Uterus (tissue), 4 donors: Measurements from ENCODE around the gene CAMTA1. TPM values are rescaled to one million over a fixed set of nuclear protein-coding genes. Genes with fewer than 3 reads are reported as not detected.
"Not testable (repeated sequence)": the region's sequence is repeated elsewhere in the genome, so short reads cannot be mapped to it uniquely, and the experiment has no call there.

Experiments used
- DNase-seq, 2 donors: peaks; one replicate each; pipeline ENCODE4 v3.0.0-alpha.2; 2019 to 2020
- H3K27ac ChIP-seq, 2 donors: fragments of 200-600 bp; sonication (generic); 1 replicate in 1 of 2; 2 replicates in 1 of 2; pipeline ENCODE4 v1.5.1; 2016 to 2018
- H3K27me3 ChIP-seq, 2 donors: fragments of 200-600 bp; sonication (generic); one replicate each; pipeline ENCODE4 v1.5.1; 2018 to 2019; ENCODE audit warnings: control low read depth in 1 of 2
- H3K36me3 ChIP-seq, 2 donors: fragments of 200-600 bp; sonication (generic); one replicate each; pipeline ENCODE4 v1.5.1; 2019; ENCODE audit warnings: control low read depth in 1 of 2
- H3K4me1 ChIP-seq, 2 donors: fragments of 200-600 bp; sonication (generic); one replicate each; pipeline ENCODE4 v1.5.1; 2018 to 2019; ENCODE audit warnings: control low read depth in 1 of 2
- H3K4me3 ChIP-seq, 2 donors: fragments of 200-600 bp; sonication (generic); 1 replicate in 1 of 2; 2 replicates in 1 of 2; pipeline ENCODE4 v1.5.1; 2018 to 2019; ENCODE audit warnings: mild to moderate bottlenecking in 1 of 2
- H3K9me3 ChIP-seq, 2 donors: fragments of 200-600 bp; sonication (generic); one replicate each; pipeline ENCODE4 v1.5.1; 2019; ENCODE audit warnings: control low read depth in 1 of 2
- CTCF ChIP-seq, 4 experiments: fragments of 200-600 bp in 2 of 4; fragments of 450-650 bp in 2 of 4; sonication (generic) in 2 of 4; IDR thresholded peaks; one replicate each; pipeline ENCODE4 v1.5.1; 2016 to 2019; ENCODE audit warnings: antibody characterized with exemption in 4 of 4, mild to moderate bottlenecking in 2 of 4, moderate library complexity in 1 of 4
- POLR2A ChIP-seq, 2 donors: fragments of 450-650 bp; IDR thresholded peaks; one replicate each; pipeline ENCODE4 v1.6.1; 2016; ENCODE audit warnings: antibody characterized with exemption in 2 of 2, mild to moderate bottlenecking in 1 of 2, moderate library complexity in 1 of 2
- intact Hi-C: fragments of 100-400 bp; cut with DNase I; formaldehyde crosslinking; loops from one replicate; pipeline ENCODE4 v1.15.1; 2023; ENCODE audit warnings: low total_unique reads
- total RNA-seq, 4 donors: library from RNA; depleted of rRNA in 3 of 4; stranded (reverse); fragments of >200 nt in 3 of 4; gene quantifications; one replicate each; pipeline versions ENCODE4 v1.1.0 to v1.2.4, GENCODE V29; 2014 to 2023
- donor health status: DM: yes; HTN: yes; CAD: no.

The CAMTA1 gene
- total RNA-seq, 4 donors from 2014 or later, result 29.7 to 427 (median 64.8) TPM

GRCh38 chr1:6915999-6916565 lies 130.8 kb downstream of the CAMTA1 start:
- TF ChIP-seq POLR2A (IDR thresholded peaks at IDR 0.05) (no peak), CTCF (IDR thresholded peaks at IDR 0.05) (no peak)
- intact Hi-C loops, result no loop called here
- H3K36me3 ChIP-seq, result no peaks in the 10 kb centered on the region
- no peak overlapping the region for H3K4me3 ChIP-seq
- no peak for DNase-seq
- H3K27me3 ChIP-seq, result no peaks in the 10 kb centered on the region
- H3K9me3 ChIP-seq, result no peaks in the 10 kb centered on the region
- no peak overlapping the region for H3K27ac ChIP-seq
- H3K4me1 ChIP-seq, result no peaks in the 10 kb centered on the region

- Histone ChIP-seq H3K27me3 (no peaks in the 10 kb centered on the region), H3K36me3 (no peaks in the 10 kb centered on the region), H3K4me3 (no peak overlapping the region), H3K27ac (no peak overlapping the region), H3K9me3 (no peaks in the 10 kb centered on the region), H3K4me1 (no peaks in the 10 kb centered on the region)
- DNase-seq, result no peak
- TF ChIP-seq CTCF (IDR thresholded peaks at IDR 0.05) (no peak), POLR2A (IDR thresholded peaks at IDR 0.05) (no peak)
- intact Hi-C loops, result no loop called here
Observed at GRCh38 chr1:6917067-6917466, 131.8 kb downstream of the CAMTA1 start.

- no peak overlapping the region for H3K27ac ChIP-seq
- no peak overlapping the region for H3K4me3 ChIP-seq
- intact Hi-C loops, result no loop called here
- H3K36me3 ChIP-seq, result no peaks in the 10 kb centered on the region
- TF ChIP-seq POLR2A (IDR thresholded peaks at IDR 0.05) (no peak), CTCF (IDR thresholded peaks at IDR 0.05) (no peak)
- no peak for DNase-seq
- no peaks in the 10 kb centered on the region for H3K9me3 ChIP-seq
- no peaks in the 10 kb centered on the region for H3K4me1 ChIP-seq
- no peaks in the 10 kb centered on the region for H3K27me3 ChIP-seq
Observed at GRCh38 chr1:6918186-6918924, 133.1 kb downstream of the CAMTA1 start.

GRCh38 chr1:6918925-6919511 lies 133.8 kb downstream of the CAMTA1 start:
- H3K27ac ChIP-seq, result no peak overlapping the region
- no peak overlapping the region for H3K4me3 ChIP-seq
- intact Hi-C loops, result no loop called here
- no peak for TF ChIP-seq POLR2A (IDR thresholded peaks at IDR 0.05)
- TF ChIP-seq CTCF (IDR thresholded peaks at IDR 0.05), result no peak
- H3K27me3 ChIP-seq, result no peaks in the 10 kb centered on the region
- H3K4me1 ChIP-seq, result no peaks in the 10 kb centered on the region
- no peaks in the 10 kb centered on the region for H3K9me3 ChIP-seq
- no peak for DNase-seq
- H3K36me3 ChIP-seq, result no peaks in the 10 kb centered on the region

GRCh38 chr1:6921506-6921905 lies 136.3 kb downstream of the CAMTA1 start:
- H3K9me3 ChIP-seq, H3K27me3 ChIP-seq, H3K36me3 ChIP-seq, H3K4me1 ChIP-seq, intact Hi-C loops, H3K4me3 ChIP-seq, DNase-seq, H3K27ac ChIP-seq: not testable (repeated sequence)
